Testis (tissue), 5 donors: ENCODE measurements around the gene CETP. TPM values are rescaled to one million over a fixed set of nuclear protein-coding genes. Genes with fewer than 3 reads are reported as not detected.

ENCODE experiments used
- DNase-seq: peaks from one replicate; pipeline ENCODE4 v3.0.0-alpha.2; 2019
- H3K27ac ChIP-seq, 2 donors: fragments of 200-600 bp; sonication (generic); one replicate each; pipeline ENCODE4 v1.5.1; 2019
- H3K27me3 ChIP-seq: fragments of 200-600 bp; sonication (generic); one replicate; pipeline ENCODE4 v1.5.1; 2019
- H3K36me3 ChIP-seq: fragments of 200-600 bp; sonication (generic); one replicate; pipeline ENCODE4 v1.5.1; 2017; ENCODE audit warnings: low read depth; ENCODE audit errors: missing control alignments
- H3K4me1 ChIP-seq: fragments of 200-600 bp; sonication (generic); one replicate; pipeline ENCODE4 v1.5.1; 2019
- H3K4me3 ChIP-seq, 2 donors: fragments of 200-600 bp; sonication (generic); one replicate each; pipeline ENCODE4 v1.5.1; 2017 to 2019
- H3K9me3 ChIP-seq: fragments of 200-600 bp; sonication (generic); one replicate; pipeline ENCODE4 v1.5.1; 2017
- POLR2A ChIP-seq: fragments of 450-650 bp; IDR thresholded peaks from one replicate; pipeline ENCODE4 v1.6.1; 2017; ENCODE audit warnings: antibody characterized with exemption, mild to moderate bottlenecking, moderate library complexity
- WGBS, 2 donors: methylation state at CpG; one replicate each; pipeline ENCODE4 v1.1.5; 2018; 5-methylcytosine and 5-hydroxymethylcytosine counted together
- intact Hi-C: fragments of 100-400 bp; cut with DNase I; formaldehyde crosslinking; loops from one replicate; pipeline ENCODE4 v1.15.1; 2023; ENCODE audit warnings: low total_unique reads
- long read RNA-seq, 2 donors: transcript quantifications; one replicate each; lab custom pipeline, GENCODE V29; 2026
- polyA plus RNA-seq: library from polyadenylated mRNA; stranded (reverse); fragments of 350-450 nt; fragmentation: Illumina TruSeq; extraction: RNeasy Lipid Tissue Mini Kit (QIAGEN cat#74804); gene quantifications from one replicate; pipeline ENCODE4 v1.2.3, GENCODE V29; 2014; ENCODE audit warnings: low read depth, low replicate concordance; ENCODE audit not compliant: insufficient read depth
- total RNA-seq, 2 donors: library from RNA; depleted of rRNA; stranded (reverse); fragments of >200 nt; gene quantifications; one replicate each; pipeline ENCODE4 v1.2.3, GENCODE V29; 2016
- TF ChIP-seq, protein P1 (sequence below), 3 experiments: fragments of 450-650 bp in 2 of 3; fragments of 200-600 bp in 1 of 3; sonication (generic) in 1 of 3; IDR thresholded peaks; one replicate each; pipeline ENCODE4 v1.5.1; 2016 to 2019; ENCODE audit warnings: antibody characterized with exemption in 3 of 3, mild to moderate bottlenecking in 2 of 3, moderate library complexity in 1 of 3

Gene CETP, protein sequence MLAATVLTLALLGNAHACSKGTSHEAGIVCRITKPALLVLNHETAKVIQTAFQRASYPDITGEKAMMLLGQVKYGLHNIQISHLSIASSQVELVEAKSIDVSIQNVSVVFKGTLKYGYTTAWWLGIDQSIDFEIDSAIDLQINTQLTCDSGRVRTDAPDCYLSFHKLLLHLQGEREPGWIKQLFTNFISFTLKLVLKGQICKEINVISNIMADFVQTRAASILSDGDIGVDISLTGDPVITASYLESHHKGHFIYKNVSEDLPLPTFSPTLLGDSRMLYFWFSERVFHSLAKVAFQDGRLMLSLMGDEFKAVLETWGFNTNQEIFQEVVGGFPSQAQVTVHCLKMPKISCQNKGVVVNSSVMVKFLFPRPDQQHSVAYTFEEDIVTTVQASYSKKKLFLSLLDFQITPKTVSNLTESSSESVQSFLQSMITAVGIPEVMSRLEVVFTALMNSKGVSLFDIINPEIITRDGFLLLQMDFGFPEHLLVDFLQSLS
- total RNA-seq (under 1 TPM; 0.24 to 0.50 TPM), polyA plus RNA-seq (0.69 TPM)
- long read RNA-seq, donor 1, result 0 reads
- long read RNA-seq, donor 2, result 0 reads

DNA sequence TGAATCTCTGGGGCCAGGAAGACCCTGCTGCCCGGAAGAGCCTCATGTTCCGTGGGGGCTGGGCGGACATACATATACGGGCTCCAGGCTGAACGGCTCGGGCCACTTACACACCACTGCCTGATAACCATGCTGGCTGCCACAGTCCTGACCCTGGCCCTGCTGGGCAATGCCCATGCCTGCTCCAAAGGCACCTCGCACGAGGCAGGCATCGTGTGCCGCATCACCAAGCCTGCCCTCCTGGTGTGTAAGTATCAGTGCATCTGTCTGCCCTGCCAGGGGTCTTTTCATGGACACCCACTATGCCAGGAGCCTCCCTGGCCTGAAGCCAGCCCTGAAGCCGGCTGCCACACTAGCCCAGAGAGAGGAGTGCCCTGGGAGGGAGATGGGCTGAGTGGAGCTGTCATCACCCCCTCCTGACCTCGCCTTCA, at the start of gene CETP:
Gene CETP, plus strand, starts transcription at position 100 of the 431 bp plus-strand sequence. Its CDS starts 30 bp downstream, at position 130.
- Histone ChIP-seq H3K36me3 (no peaks in the 10 kb centered on the region), H3K9me3 (no peaks in the 10 kb centered on the region), H3K27me3 (no peaks in the 10 kb centered on the region), H3K4me3 (no peak within 1 kb of the TSS), H3K27ac (no peak within 1 kb of the TSS), H3K4me1 (peaks cover 9% of the 10 kb centered on the region)
- 71% methylated on average over 7 to 12 of the region's 12 CpGs for WGBS, 2 donors
- intact Hi-C loops, result no loop called here
- no peak for DNase-seq
- TF ChIP-seq, protein P1, sequence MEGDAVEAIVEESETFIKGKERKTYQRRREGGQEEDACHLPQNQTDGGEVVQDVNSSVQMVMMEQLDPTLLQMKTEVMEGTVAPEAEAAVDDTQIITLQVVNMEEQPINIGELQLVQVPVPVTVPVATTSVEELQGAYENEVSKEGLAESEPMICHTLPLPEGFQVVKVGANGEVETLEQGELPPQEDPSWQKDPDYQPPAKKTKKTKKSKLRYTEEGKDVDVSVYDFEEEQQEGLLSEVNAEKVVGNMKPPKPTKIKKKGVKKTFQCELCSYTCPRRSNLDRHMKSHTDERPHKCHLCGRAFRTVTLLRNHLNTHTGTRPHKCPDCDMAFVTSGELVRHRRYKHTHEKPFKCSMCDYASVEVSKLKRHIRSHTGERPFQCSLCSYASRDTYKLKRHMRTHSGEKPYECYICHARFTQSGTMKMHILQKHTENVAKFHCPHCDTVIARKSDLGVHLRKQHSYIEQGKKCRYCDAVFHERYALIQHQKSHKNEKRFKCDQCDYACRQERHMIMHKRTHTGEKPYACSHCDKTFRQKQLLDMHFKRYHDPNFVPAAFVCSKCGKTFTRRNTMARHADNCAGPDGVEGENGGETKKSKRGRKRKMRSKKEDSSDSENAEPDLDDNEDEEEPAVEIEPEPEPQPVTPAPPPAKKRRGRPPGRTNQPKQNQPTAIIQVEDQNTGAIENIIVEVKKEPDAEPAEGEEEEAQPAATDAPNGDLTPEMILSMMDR (IDR thresholded peaks at IDR 0.05), result no peak
- TF ChIP-seq POLR2A, result no peak

DNA sequence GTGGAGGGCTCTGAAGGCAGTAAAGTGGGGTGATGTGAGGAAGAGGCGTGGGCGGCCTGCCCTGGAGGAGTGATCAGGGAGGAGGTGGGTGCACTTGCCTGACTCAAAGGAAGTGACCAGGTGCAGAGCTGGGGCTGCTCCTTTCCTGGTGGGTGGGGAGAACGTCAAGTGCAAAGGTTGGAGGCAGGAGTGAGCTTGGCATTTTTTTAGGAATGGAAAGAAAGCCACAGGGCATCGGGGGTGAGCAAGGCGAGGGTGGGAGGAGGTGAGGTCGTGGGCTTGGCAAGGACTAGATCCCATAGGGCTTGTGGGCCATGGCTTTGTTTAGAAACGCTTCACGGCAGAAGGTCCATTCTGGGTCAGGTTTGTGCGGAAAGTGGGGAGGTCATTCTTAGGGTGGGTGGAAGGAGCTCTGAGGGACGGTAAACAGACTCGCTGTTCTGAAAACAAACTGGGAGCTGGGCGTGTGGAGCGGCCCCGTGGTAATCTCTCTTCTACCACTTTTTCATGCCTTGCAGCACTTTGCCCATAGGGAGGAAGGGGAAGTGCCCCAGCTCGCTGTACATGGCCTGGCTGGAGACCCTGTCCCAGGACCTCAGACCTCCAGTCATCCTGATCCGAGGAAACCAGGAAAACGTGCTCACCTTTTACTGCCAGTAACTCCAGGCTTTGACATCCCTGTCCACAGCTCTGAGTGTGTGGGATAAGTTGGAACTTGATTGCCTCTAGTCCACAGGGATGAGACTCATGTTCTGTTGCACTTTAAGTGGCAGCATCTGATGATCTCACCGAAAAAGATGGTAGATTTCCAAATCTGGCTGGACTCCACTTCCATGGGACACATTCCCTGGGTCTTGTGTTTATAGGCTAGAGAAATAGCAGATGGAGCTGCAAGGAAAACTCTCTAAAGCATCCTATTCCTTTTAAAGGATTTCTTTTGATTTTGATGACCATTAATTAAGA, 48.7 kb upstream of the CETP start:
- no peak for TF ChIP-seq POLR2A
- TF ChIP-seq, protein P1 (IDR thresholded peaks at IDR 0.05), result no peak
- no peaks in the 10 kb centered on the region for H3K36me3 ChIP-seq
- peaks cover 5% of the 10 kb centered on the region for H3K4me1 ChIP-seq
- H3K27me3 ChIP-seq, result no peaks in the 10 kb centered on the region
- 86 to 87% methylated on average over 18 of the region's 18 CpGs for WGBS, 2 donors
- no peaks in the 10 kb centered on the region for H3K9me3 ChIP-seq
- no peak overlapping the region for H3K27ac ChIP-seq
- H3K4me3 ChIP-seq, result no peak overlapping the region
- intact Hi-C loops, result no loop called here
- no peak for DNase-seq

DNA sequence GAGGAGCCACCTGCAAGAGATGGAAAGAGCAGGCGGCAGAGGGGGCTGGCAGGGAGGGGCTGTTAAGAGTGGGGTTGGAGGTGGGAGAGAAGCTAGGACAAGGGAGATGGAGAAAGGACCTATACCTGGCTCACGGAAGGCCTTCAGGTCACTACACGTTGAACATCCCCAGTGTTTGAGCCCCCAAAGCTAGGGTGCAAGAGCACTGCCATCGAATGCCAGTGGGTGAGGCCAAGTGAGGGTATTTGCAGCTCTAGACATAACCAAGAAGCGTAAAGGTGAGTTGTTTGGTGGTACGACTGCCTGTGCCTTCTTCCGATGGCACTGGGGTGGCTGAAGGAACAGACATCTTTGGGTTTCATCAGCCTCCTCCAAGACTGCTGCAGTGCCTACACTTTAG, 46.9 kb upstream of the CETP start:
- 85 to 86% methylated on average over 7 of the region's 7 CpGs for WGBS, 2 donors
- Histone ChIP-seq H3K36me3 (no peaks in the 10 kb centered on the region), H3K27ac (no peak overlapping the region), H3K9me3 (no peaks in the 10 kb centered on the region), H3K4me1 (peaks cover 5% of the 10 kb centered on the region), H3K27me3 (no peaks in the 10 kb centered on the region), H3K4me3 (no peak overlapping the region)
- TF ChIP-seq, protein P1 (IDR thresholded peaks at IDR 0.05), result no peak
- no peak for TF ChIP-seq POLR2A
- no peak for DNase-seq
- intact Hi-C loops, result no loop called here

DNA sequence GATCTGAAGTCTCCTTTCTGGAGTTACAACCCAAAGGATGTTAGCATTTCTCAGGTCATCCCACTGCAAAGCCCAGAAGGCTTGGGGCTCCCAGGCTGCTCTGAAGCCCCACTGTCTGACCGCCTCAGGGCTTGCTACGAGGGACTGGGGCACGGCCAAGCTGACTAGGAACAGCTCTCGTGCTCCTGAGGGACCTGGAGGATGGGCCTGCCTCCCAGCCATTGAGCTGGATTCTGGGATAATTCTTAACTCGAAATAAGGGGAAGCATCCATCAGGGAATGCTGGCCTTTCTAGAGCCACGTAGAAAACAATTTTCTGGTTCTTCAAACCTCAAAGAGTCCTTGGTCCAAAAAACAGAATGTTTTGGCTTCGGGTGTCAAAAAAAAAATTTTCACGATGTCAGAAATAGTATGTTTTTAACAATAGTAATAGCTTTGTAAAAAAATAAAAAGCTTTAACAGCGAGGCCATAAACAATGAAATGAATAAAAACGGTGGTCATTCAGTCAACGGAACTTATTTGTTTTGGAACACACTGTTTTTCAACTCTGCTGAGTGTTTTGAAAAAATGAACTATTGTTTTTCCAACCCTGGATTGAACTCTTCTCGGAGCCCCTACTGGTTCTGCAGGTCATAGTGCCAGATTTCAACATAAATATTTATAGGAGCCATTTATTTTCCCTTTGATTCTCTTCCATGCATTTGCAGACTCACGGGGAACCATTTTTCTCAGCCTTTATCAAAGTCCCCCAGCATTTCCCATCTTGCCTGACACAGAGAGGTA, 46.2 kb upstream of the CETP start:
- Histone ChIP-seq H3K36me3 (no peaks in the 10 kb centered on the region), H3K27me3 (no peaks in the 10 kb centered on the region), H3K27ac (no peak overlapping the region), H3K4me1 (peaks cover 5% of the 10 kb centered on the region), H3K4me3 (no peak overlapping the region), H3K9me3 (no peaks in the 10 kb centered on the region)
- TF ChIP-seq, protein P1 (IDR thresholded peaks at IDR 0.05), result no peak
- TF ChIP-seq POLR2A, result no peak
- DNase-seq, result peak; percentile 45
- WGBS, 2 donors, result 53 to 56% methylated on average over 9 to 13 of the region's 13 CpGs
- intact Hi-C loops, result no loop called here
